Vagina (tissue), 2 donors: Measurements from ENCODE around the gene UTP25.

Experiments
- CTCF ChIP-seq, 3 experiments: fragments of 450-650 bp in 2 of 3; fragments of 200-600 bp in 1 of 3; sonication (generic) in 1 of 3; IDR thresholded peaks; one replicate each; pipeline ENCODE4 v1.5.1; 2017 to 2019; ENCODE audit warnings: antibody characterized with exemption in 3 of 3, mild to moderate bottlenecking in 2 of 3, moderate library complexity in 2 of 3
- POLR2A ChIP-seq, 2 donors: fragments of 450-650 bp; IDR thresholded peaks; one replicate each; pipeline ENCODE4 v1.6.1; 2017; ENCODE audit warnings: antibody characterized with exemption in 2 of 2, mild to moderate bottlenecking in 2 of 2, moderate library complexity in 2 of 2

GRCh38 chr1:209869291-209870149 is 41.7 kb downstream of the UTP25 start:
- no peak for TF ChIP-seq CTCF (IDR thresholded peaks at IDR 0.05)
- no peak for TF ChIP-seq POLR2A (IDR thresholded peaks at IDR 0.05)
